ENCODE measurements around the gene BUB1B.

Gene BUB1B

GRCh38 chr15:40250771-40251483 lies 90.1 kb downstream of the BUB1B start:
- FAIRE-seq (no peak), DNase-seq (ENCODE audit: insufficient read length, low spot score) (no peak)
- TF ChIP-seq, protein P1, sequence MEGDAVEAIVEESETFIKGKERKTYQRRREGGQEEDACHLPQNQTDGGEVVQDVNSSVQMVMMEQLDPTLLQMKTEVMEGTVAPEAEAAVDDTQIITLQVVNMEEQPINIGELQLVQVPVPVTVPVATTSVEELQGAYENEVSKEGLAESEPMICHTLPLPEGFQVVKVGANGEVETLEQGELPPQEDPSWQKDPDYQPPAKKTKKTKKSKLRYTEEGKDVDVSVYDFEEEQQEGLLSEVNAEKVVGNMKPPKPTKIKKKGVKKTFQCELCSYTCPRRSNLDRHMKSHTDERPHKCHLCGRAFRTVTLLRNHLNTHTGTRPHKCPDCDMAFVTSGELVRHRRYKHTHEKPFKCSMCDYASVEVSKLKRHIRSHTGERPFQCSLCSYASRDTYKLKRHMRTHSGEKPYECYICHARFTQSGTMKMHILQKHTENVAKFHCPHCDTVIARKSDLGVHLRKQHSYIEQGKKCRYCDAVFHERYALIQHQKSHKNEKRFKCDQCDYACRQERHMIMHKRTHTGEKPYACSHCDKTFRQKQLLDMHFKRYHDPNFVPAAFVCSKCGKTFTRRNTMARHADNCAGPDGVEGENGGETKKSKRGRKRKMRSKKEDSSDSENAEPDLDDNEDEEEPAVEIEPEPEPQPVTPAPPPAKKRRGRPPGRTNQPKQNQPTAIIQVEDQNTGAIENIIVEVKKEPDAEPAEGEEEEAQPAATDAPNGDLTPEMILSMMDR (IDR thresholded peaks at IDR 0.05; ENCODE audit: insufficient read depth, missing control alignments) = no peak

- FAIRE-seq = no peak
- no peak for DNase-seq (ENCODE audit: insufficient read length, low spot score)
- TF ChIP-seq, protein P1 (IDR thresholded peaks at IDR 0.05; ENCODE audit: insufficient read depth, missing control alignments) = no peak
These were observed 90.7 kb downstream of the BUB1B start for GRCh38 chr15:40251486-40252140.

- FAIRE-seq (no peak), DNase-seq (ENCODE audit: insufficient read length, low spot score) (no peak)
- TF ChIP-seq, protein P1 (IDR thresholded peaks at IDR 0.05; ENCODE audit: insufficient read depth, missing control alignments) = no peak
These were observed 91.2 kb downstream of the BUB1B start for GRCh38 chr15:40252141-40252437.

- TF ChIP-seq, protein P1 (IDR thresholded peaks at IDR 0.05; ENCODE audit: insufficient read depth, missing control alignments) = no peak
- no peak for FAIRE-seq
- DNase-seq (ENCODE audit: insufficient read length, low spot score) = no peak
These were observed 91.7 kb downstream of the BUB1B start for GRCh38 chr15:40252438-40253166.

DNA sequence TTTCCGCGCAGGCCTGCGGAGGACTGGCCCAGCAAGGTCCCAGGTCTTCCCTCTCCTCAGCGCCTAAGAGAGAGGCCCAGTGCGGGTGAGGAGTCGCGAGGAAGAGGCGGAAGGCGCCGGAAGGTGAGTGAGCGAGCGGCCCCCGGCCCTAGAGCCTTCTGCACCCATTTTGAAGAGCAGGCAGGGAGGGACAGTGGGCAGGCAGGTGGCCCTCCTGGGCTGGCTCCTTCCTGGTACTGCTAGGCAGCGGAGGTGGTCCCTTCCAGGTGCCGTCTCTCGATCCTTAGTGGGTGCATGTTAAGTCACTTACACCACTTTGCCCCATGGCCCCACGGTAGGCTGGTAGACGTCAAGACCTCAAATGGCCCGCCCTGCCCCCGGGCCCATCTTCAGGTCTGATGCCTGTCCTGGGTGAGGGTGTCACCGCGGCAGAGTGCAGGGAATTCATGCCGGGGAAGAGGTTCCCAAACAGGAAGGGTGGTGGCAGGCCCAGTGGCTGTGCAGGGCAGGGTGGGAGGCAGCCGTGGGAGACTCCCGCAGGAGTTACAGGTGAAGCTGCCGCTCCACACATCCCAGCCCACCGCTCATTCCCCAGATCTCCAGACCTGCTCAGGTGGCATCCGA lies 92.4 kb downstream of the BUB1B start:
- FAIRE-seq = no peak
- TF ChIP-seq, protein P1 (IDR thresholded peaks at IDR 0.05; ENCODE audit: insufficient read depth, missing control alignments) = no peak

GRCh38 chr15:40254452-40254851 lies 93.6 kb downstream of the BUB1B start:
- TF ChIP-seq, protein P1 (IDR thresholded peaks at IDR 0.05; ENCODE audit: insufficient read depth, missing control alignments) = no peak
- no peak for FAIRE-seq

More for the DNA sequence above, 92.4 kb downstream of the BUB1B start:
- no peak for DNase-seq (ENCODE audit: insufficient read length, low spot score)

More at GRCh38 chr15:40254452-40254851, 93.6 kb downstream of the BUB1B start:
- no peak for DNase-seq (ENCODE audit: insufficient read length, low spot score)
